GM18870 (cell line): ENCODE data around the gene EFCAB3.
A peak's percentile ranks its signal among the peaks of the same experiment; 100 is the strongest.
"Not testable (repeated sequence)": the region's sequence is repeated elsewhere in the genome, so short reads cannot be mapped to it uniquely, and the experiment has no call there.

Source experiments
- ATAC-seq: cut with Tn5 transposase; IDR thresholded peaks from one replicate; pipeline ENCODE4 v1.9.1; 2021; ENCODE audit warnings: moderate library complexity; ENCODE audit not compliant: unreplicated experiment

EFCAB3 gene

GRCh38 chr17:62380253-62380652, at the start of gene EFCAB3:
Gene EFCAB3, plus strand, starts transcription at chr17:62380553. Its CDS starts 2,427 bp downstream, at chr17:62382980.
- ATAC-seq = no peak

GRCh38 chr17:62336527-62336926, 43.8 kb upstream of the EFCAB3 start:
- no peak for ATAC-seq

- no peak for ATAC-seq
Observed at GRCh38 chr17:62343764-62344270, 36.5 kb upstream of the EFCAB3 start.

GRCh38 chr17:62351176-62351575, 29.2 kb upstream of the EFCAB3 start:
- no peak for ATAC-seq

GRCh38 chr17:62366191-62366590, 14.2 kb upstream of the EFCAB3 start:
- no peak for ATAC-seq

- ATAC-seq = no peak
Observed at GRCh38 chr17:62381561-62381960, 1.2 kb downstream of the EFCAB3 start.

- ATAC-seq = no peak
Observed at GRCh38 chr17:62388856-62389255, 8.5 kb downstream of the EFCAB3 start.

- ATAC-seq = no peak
Observed at GRCh38 chr17:62392908-62393307, 12.6 kb downstream of the EFCAB3 start.

GRCh38 chr17:62398891-62399290, 18.5 kb downstream of the EFCAB3 start:
- no peak for ATAC-seq

- ATAC-seq = no peak
Observed at GRCh38 chr17:62405451-62405850, 25.1 kb downstream of the EFCAB3 start.

GRCh38 chr17:62413090-62413489, 32.7 kb downstream of the EFCAB3 start:
- not testable (repeated sequence) for ATAC-seq

- peak; percentile 91 for ATAC-seq
Observed at GRCh38 chr17:62423647-62424461, 43.5 kb downstream of the EFCAB3 start, which contains the start of gene METTL2A. Gene METTL2A, plus strand, starts transcription at chr17:62423897. Its CDS starts 6 bp downstream, at chr17:62423903.

- ATAC-seq = not testable (repeated sequence)
Observed at GRCh38 chr17:62426214-62426613, 45.9 kb downstream of the EFCAB3 start.

- not testable (repeated sequence) for ATAC-seq
Observed at GRCh38 chr17:62435251-62435650, 54.9 kb downstream of the EFCAB3 start.

- not testable (repeated sequence) for ATAC-seq
Observed at GRCh38 chr17:62441181-62441580, 60.8 kb downstream of the EFCAB3 start.

- ATAC-seq = no peak
Observed at GRCh38 chr17:62444063-62444462, 63.7 kb downstream of the EFCAB3 start.

- ATAC-seq = not testable (repeated sequence)
Observed at GRCh38 chr17:62445791-62446190, 65.4 kb downstream of the EFCAB3 start.

- not testable (repeated sequence) for ATAC-seq
Observed at GRCh38 chr17:62452195-62452594, 71.8 kb downstream of the EFCAB3 start.

GRCh38 chr17:62453041-62453440, 72.7 kb downstream of the EFCAB3 start:
- not testable (repeated sequence) for ATAC-seq

GRCh38 chr17:62453656-62454055, 73.3 kb downstream of the EFCAB3 start:
- peak; percentile 25 for ATAC-seq

GRCh38 chr17:62454111-62454510, 73.8 kb downstream of the EFCAB3 start:
- ATAC-seq = peak; percentile 51

- ATAC-seq = no peak
Observed at GRCh38 chr17:62456016-62456415, 75.7 kb downstream of the EFCAB3 start.
